ENCODE results near the gene LCLAT1. TPM values are rescaled to one million over a fixed set of nuclear protein-coding genes. Genes with fewer than 3 reads are reported as not detected.

LCLAT1 gene
- total RNA-seq, 1 experiment from 2014 or later, result 32.9 TPM

DNA sequence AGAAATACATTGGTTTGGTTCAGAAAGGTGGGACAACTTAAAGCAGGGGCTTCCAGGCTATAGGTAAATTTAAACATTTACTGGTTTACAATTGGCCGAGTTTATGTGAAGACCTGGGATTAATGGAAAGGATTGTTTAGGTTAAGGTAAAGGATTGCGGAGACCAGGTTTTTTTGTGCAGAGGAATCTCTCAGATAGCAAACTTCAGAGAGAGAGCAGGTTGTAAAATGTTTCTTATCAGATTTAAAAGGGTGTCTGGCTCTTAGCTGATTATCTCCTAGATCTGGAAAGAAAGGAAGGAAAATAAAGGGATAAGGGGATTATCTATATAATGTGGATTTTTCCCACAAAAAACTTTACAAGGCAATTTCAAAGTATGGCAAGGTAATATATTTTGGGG is 101.3 kb downstream of the LCLAT1 start:
- no peak overlapping the region for H4K8ac ChIP-seq (replicated peaks; ENCODE audit: insufficient read length, low read depth, low read length)
- Mint-ChIP-seq H3K4me1 (peaks cover 4 to 10% of the 10 kb centered on the region in 2 experiments; a peak in 2 of 4 replicates), H3K27ac (peak overlapping the region in 1 of 3 experiments; percentile 2; a peak in 2 of 7 replicates), H3K4me3 (no peak overlapping the region), H3K9me3 (no peaks in the 10 kb centered on the region; a peak in 1 of 5 replicates), H3K27me3 (ENCODE audit: low read depth) (no peaks in the 10 kb centered on the region), H3K36me3 (ENCODE audit: insufficient read depth in 1 of 3, low read depth in 3 of 3) (peaks cover 5 to 18% (median 8%) of the 10 kb centered on the region in 3 experiments; a peak in 4 of 7 replicates)
- H2BK5ac ChIP-seq (ENCODE audit: insufficient read length, low read length), result no peak overlapping the region
- H3K4me2 ChIP-seq (ENCODE audit: insufficient read depth, insufficient read length, low read length), result no peak overlapping the region
- H3K27ac ChIP-seq (ENCODE audit: insufficient read length, low read depth, low read length), result no peak overlapping the region
- no peak overlapping the region for H3K23ac ChIP-seq (ENCODE audit: insufficient read length, low read depth, low read length)
- no peak overlapping the region for H2BK15ac ChIP-seq (ENCODE audit: low read depth, low read length)
- H2AK5ac ChIP-seq (ENCODE audit: insufficient read length, low read length), result no peak overlapping the region
- H3K9me3 ChIP-seq (ENCODE audit: control insufficient read depth, low read depth, low read length), result no peaks in the 10 kb centered on the region
- no peak overlapping the region for H2BK20ac ChIP-seq (ENCODE audit: low read depth, low read length, poor library complexity, severe bottlenecking)
- no peaks in the 10 kb centered on the region for H3K27me3 ChIP-seq (ENCODE audit: insufficient read depth, low read length)
- no peak overlapping the region for H2BK120ac ChIP-seq (ENCODE audit: low read depth, low read length, poor library complexity, severe bottlenecking)
- no peaks in the 10 kb centered on the region for H3K79me2 ChIP-seq (ENCODE audit: insufficient read depth, low read length)
- no peak overlapping the region for H3K14ac ChIP-seq (ENCODE audit: insufficient read depth, low read length)
- no CpG with 5 or more reads among the region's 2 CpGs for WGBS (ENCODE audit: extremely low coverage, insufficient read length, low lambda C conversion rate)
- TF ChIP-seq, protein P1, sequence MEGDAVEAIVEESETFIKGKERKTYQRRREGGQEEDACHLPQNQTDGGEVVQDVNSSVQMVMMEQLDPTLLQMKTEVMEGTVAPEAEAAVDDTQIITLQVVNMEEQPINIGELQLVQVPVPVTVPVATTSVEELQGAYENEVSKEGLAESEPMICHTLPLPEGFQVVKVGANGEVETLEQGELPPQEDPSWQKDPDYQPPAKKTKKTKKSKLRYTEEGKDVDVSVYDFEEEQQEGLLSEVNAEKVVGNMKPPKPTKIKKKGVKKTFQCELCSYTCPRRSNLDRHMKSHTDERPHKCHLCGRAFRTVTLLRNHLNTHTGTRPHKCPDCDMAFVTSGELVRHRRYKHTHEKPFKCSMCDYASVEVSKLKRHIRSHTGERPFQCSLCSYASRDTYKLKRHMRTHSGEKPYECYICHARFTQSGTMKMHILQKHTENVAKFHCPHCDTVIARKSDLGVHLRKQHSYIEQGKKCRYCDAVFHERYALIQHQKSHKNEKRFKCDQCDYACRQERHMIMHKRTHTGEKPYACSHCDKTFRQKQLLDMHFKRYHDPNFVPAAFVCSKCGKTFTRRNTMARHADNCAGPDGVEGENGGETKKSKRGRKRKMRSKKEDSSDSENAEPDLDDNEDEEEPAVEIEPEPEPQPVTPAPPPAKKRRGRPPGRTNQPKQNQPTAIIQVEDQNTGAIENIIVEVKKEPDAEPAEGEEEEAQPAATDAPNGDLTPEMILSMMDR (conservative IDR thresholded peaks at IDR 0.05), result no peak
- H3K9ac ChIP-seq (ENCODE audit: extremely low read depth, insufficient read length, low read length), result no peak overlapping the region
- no peak overlapping the region for H3K56ac ChIP-seq (ENCODE audit: insufficient read length, low read depth, low read length)
- no peak overlapping the region for H4K91ac ChIP-seq (ENCODE audit: insufficient read length, low read depth, low read length)
- H3K23me2 ChIP-seq (ENCODE audit: insufficient read length, low read depth, low read length, poor library complexity, severe bottlenecking), result no peaks in the 10 kb centered on the region
- H3K4ac ChIP-seq (ENCODE audit: low read depth, low read length), result no peak overlapping the region
- DNase-seq, result no peak
- no peaks in the 10 kb centered on the region for H3K4me1 ChIP-seq (ENCODE audit: insufficient read depth, low read length)
- no peak overlapping the region for H4K5ac ChIP-seq (ENCODE audit: insufficient read length, low read depth, low read length)
- H4K20me1 ChIP-seq (ENCODE audit: control insufficient read depth, insufficient read depth, insufficient read length), result no peaks in the 10 kb centered on the region
- H2AFZ ChIP-seq (ENCODE audit: low read length), result no peak overlapping the region
- no peak overlapping the region for H3T11ph ChIP-seq (ENCODE audit: low read length)
- no peaks in the 10 kb centered on the region for H3K79me1 ChIP-seq (ENCODE audit: insufficient read depth, low read depth, low read length, poor library complexity, severe bottlenecking)
- no peak overlapping the region for H2BK12ac ChIP-seq (ENCODE audit: insufficient read length, low read depth, low read length)
- no peak overlapping the region for H3K18ac ChIP-seq (ENCODE audit: insufficient read length, low read depth, low read length)

All from H9 (cell line).